GM12892 (cell line): ENCODE results near the gene REXO5.

ENCODE experiments used
- POLR2A ChIP-seq: IDR thresholded peaks from 2 replicates; pipeline ENCODE4 v1.6.1; 2011; ENCODE audit warnings: low read depth, low read length, control low read depth
- POLR2AphosphoS5 ChIP-seq: IDR thresholded peaks from 2 replicates; pipeline ENCODE4 v1.6.1; 2011; ENCODE audit warnings: low read depth, low read length, control low read depth
- TAF1 ChIP-seq: IDR thresholded peaks from 2 replicates; pipeline ENCODE4 v1.6.1; 2011; ENCODE audit warnings: low read depth, mild to moderate bottlenecking, control low read depth, low read length, borderline replicate concordance

DNA sequence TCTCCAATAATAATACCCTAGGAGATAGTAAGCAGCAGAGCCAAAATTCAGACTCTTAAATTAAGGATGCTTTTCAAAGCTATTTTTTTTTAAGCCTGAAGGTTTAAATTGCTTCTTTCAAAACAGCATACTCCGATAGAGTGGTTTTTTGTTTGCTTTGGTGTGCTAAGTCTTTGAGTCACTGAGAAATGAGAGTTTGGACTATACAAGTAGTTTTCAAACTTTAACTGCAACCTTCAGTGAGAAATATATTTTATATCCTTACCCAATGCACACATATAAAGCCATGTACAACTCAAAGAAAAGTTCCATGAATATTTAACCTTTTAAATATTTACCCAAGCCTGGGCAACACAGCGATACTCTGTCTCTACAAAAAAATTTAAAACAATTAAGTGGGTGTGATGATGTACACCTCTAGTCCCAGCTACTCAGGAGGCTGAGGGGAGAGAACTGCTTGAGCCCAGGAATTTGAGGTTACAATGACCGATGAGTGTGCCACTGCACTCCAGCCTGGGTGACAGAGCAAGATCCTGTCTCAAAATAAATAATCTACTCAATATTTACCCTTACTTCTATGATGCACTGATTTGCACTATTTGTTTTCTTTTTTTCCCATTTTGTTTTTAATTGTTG is 74.7 kb downstream of the REXO5 start:
- TF ChIP-seq POLR2AphosphoS5 (no peak), POLR2A (no peak), TAF1 (no peak)
